ENCODE measurements around the gene NIPSNAP3A. TPM values are rescaled to one million over a fixed set of nuclear protein-coding genes. Genes with fewer than 3 reads are reported as not detected.

The NIPSNAP3A gene
- total and polyA plus RNA-seq, 2 donors (not counting 3 experiments of a cell fraction or from before 2014, with no cell fraction given), result 27.2 TPM

DNA sequence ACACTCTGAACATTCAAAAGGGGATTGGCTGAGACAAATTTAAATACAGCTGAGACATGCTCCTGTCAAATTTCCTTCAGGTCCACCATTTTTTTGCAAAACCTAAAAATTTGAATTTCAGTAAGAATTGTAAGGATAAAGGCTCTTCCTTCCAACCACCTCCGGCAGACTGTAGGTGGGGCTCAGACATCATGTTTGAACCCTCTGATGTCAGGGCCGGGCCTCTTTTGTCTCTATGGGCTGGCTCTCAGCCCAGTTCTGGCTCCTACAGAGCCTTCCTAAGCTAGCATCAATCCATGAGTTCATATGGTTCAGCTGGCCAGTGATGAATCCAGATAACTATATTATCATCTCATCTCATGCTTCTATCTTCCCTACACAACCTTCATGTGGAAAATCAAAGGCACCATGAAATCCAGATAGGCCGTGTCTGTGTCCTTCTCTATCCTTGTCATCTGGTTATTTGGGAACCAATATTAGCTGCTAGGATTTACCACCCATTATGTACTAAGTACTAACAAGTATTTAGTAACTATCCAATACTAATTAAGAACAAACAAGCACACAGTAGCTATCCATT lies 60.6 kb downstream of the NIPSNAP3A start:
- intact Hi-C loops (cut with micrococcal nuclease), result loop anchor here (1.0 to 2.0 kb wide), 5 partner anchors 21 to 607 kb away; no protein-coding TSS in a partner anchor
- Histone ChIP-seq H2AFZ (ENCODE audit: low read depth, low read length) (no peak overlapping the region), H4K20me1 (replicated peaks; ENCODE audit: control insufficient read depth, extremely low read depth, insufficient read depth, low read length) (no peaks in the 10 kb centered on the region), H3K27ac (ENCODE audit: insufficient read depth, low read depth, low read length) (no peak overlapping the region), H3K4me2 (ENCODE audit: insufficient read depth, low read length) (no peak overlapping the region), H3K27me3 (ENCODE audit: control insufficient read depth in 2 of 2, insufficient read depth in 2 of 2, low read length in 2 of 2) (no peaks in the 10 kb centered on the region), H3K9ac (replicated peaks; ENCODE audit: extremely low read depth, insufficient read depth, low read length) (no peak overlapping the region), H3K9me3 (replicated peaks; ENCODE audit: control insufficient read depth, insufficient read depth, low read length) (no peaks in the 10 kb centered on the region), H3K4me1 (ENCODE audit: control insufficient read depth, extremely low read depth, insufficient read depth, low read length) (no peaks in the 10 kb centered on the region), H3K9me1 (replicated peaks; ENCODE audit: control insufficient read depth, extremely low read depth, insufficient read depth, low read length) (no peaks in the 10 kb centered on the region), H3K79me2 (ENCODE audit: control insufficient read depth, insufficient read depth, low read length) (no peaks in the 10 kb centered on the region), H3K36me3 (ENCODE audit: control insufficient read depth in 2 of 2, extremely low read depth in 1 of 2, insufficient read depth in 2 of 2, low read length in 2 of 2) (peaks cover 0 to 2% of the 10 kb centered on the region in 2 experiments), H3K4me3 (replicated peaks in 1 of 3; ENCODE audit: insufficient read depth in 1 of 3, low read depth in 1 of 3, low read length in 3 of 3) (no peak overlapping the region)
- no TSS peak for BruUV-seq (replicated peaks)
- FAIRE-seq (peak; percentile 50), DNase-seq (ENCODE audit: low read depth, low spot score) (peak; percentile 46)
- CTCF ChIA-PET, result interaction anchor here (0.6 to 1.8 kb wide), 12 partner anchors 22 to 609 kb away, joined by 3 to 7 read pairs (median 3); no protein-coding TSS in a partner anchor
- POLR2A ChIA-PET, result interaction anchor here (0.6 kb wide), 1 partner anchor 609 kb away, joined by 5 read pairs; no protein-coding TSS in a partner anchor
- dilution Hi-C loops (cut with MboI; ENCODE audit: extremely low pct_ligation_motif_present, low sequenced_read_pairs), result no loop called here
- TF ChIP-seq, protein P1, sequence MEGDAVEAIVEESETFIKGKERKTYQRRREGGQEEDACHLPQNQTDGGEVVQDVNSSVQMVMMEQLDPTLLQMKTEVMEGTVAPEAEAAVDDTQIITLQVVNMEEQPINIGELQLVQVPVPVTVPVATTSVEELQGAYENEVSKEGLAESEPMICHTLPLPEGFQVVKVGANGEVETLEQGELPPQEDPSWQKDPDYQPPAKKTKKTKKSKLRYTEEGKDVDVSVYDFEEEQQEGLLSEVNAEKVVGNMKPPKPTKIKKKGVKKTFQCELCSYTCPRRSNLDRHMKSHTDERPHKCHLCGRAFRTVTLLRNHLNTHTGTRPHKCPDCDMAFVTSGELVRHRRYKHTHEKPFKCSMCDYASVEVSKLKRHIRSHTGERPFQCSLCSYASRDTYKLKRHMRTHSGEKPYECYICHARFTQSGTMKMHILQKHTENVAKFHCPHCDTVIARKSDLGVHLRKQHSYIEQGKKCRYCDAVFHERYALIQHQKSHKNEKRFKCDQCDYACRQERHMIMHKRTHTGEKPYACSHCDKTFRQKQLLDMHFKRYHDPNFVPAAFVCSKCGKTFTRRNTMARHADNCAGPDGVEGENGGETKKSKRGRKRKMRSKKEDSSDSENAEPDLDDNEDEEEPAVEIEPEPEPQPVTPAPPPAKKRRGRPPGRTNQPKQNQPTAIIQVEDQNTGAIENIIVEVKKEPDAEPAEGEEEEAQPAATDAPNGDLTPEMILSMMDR (IDR thresholded peaks at IDR 0.05; ENCODE audit: extremely low read depth in 1 of 2, insufficient read depth in 1 of 2, low read depth in 1 of 2, low read length in 2 of 2), result peak; percentile 24 to 48
- TF ChIP-seq, protein P2, sequence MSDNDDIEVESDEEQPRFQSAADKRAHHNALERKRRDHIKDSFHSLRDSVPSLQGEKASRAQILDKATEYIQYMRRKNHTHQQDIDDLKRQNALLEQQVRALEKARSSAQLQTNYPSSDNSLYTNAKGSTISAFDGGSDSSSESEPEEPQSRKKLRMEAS (IDR thresholded peaks at IDR 0.05; ENCODE audit: insufficient read depth, insufficient read length), result no peak
- TF ChIP-seq MYC (IDR thresholded peaks at IDR 0.05; ENCODE audit: low read depth, low read length) (no peak), EZH2 (IDR thresholded peaks at IDR 0.05; ENCODE audit: borderline replicate concordance, low read depth, low read length, severe bottlenecking) (no peak)

Other genes with a start within 250 kb of the NIPSNAP3A start
- not detected in 2 replicates for gene OR13F1, start 243.4 kb upstream of the NIPSNAP3A start, total RNA-seq
- gene OR13F1, start 243.4 kb upstream of the NIPSNAP3A start, polyA plus RNA-seq, result not detected in 2 replicates
- gene OR13C4, start 220.5 kb upstream of the NIPSNAP3A start, total RNA-seq, result not detected in 2 replicates
- not detected in 2 replicates for gene OR13C4, start 220.5 kb upstream of the NIPSNAP3A start, polyA plus RNA-seq
- gene OR13C3, start 210.8 kb upstream of the NIPSNAP3A start, total RNA-seq, result not detected in 2 replicates
- not detected in 2 replicates for gene OR13C3, start 210.8 kb upstream of the NIPSNAP3A start, polyA plus RNA-seq
- gene OR13C8, start 178.5 kb upstream of the NIPSNAP3A start, total RNA-seq, result not detected in 2 replicates
- gene OR13C8, start 178.5 kb upstream of the NIPSNAP3A start, polyA plus RNA-seq, result not detected in 2 replicates
- not detected in 2 replicates for gene OR13C5, start 148.3 kb upstream of the NIPSNAP3A start, total RNA-seq
- gene OR13C5, start 148.3 kb upstream of the NIPSNAP3A start, polyA plus RNA-seq, result not detected in 2 replicates
- gene OR13C2, start 142.1 kb upstream of the NIPSNAP3A start, total RNA-seq, result not detected in 2 replicates
- not detected in 2 replicates for gene OR13C2, start 142.1 kb upstream of the NIPSNAP3A start, polyA plus RNA-seq
- not detected in 2 replicates for gene OR13C9, start 129.5 kb upstream of the NIPSNAP3A start, total RNA-seq
- gene OR13C9, start 129.5 kb upstream of the NIPSNAP3A start, polyA plus RNA-seq, result not detected in 2 replicates
- gene OR13D1, start 53.2 kb upstream of the NIPSNAP3A start, total RNA-seq, result not detected in 2 replicates
- not detected in 2 replicates for gene OR13D1, start 53.2 kb upstream of the NIPSNAP3A start, polyA plus RNA-seq
- 1.1 TPM in 2 replicates for gene NIPSNAP3B, start 16.4 kb downstream of the NIPSNAP3A start, total RNA-seq
- 0.24 and 0.40 TPM in 2 replicates for gene NIPSNAP3B, start 16.4 kb downstream of the NIPSNAP3A start, polyA plus RNA-seq
- 6.6 and 9.8 TPM in 2 replicates for gene ABCA1, start 180.5 kb downstream of the NIPSNAP3A start, total RNA-seq
- 2.1 and 2.4 TPM in 2 replicates for gene ABCA1, start 180.5 kb downstream of the NIPSNAP3A start, polyA plus RNA-seq